ENCODE results near the gene ATP1A3. TPM values are rescaled to one million over a fixed set of nuclear protein-coding genes. Genes with fewer than 3 reads are reported as not detected.

The ATP1A3 gene
- polyA plus RNA-seq, 2 donors = 0.12 TPM

- Histone ChIP-seq H3K4me3 (ENCODE audit: low read depth in 1 of 2, low read length in 2 of 2) (no peak overlapping the region), H3K9me3 (ENCODE audit: control insufficient read depth in 2 of 2, insufficient read depth in 1 of 2, low read depth in 1 of 2, low read length in 1 of 2) (no peaks in the 10 kb centered on the region), H3K36me3 (ENCODE audit: control insufficient read depth in 2 of 2, insufficient read depth in 2 of 2, low read length in 1 of 2) (no peaks in the 10 kb centered on the region), H3K27me3 (ENCODE audit: control insufficient read depth in 1 of 2, insufficient read depth in 2 of 2, low read length in 2 of 2) (no peaks in the 10 kb centered on the region), H3K4me1 (ENCODE audit: control insufficient read depth in 2 of 2, insufficient read depth in 2 of 2, low read length in 1 of 2) (no peaks in the 10 kb centered on the region), H3K27ac (ENCODE audit: low read depth in 2 of 2, low read length in 1 of 2) (no peak overlapping the region)
- WGBS, 2 donors = 75 to 82% methylated on average over 7 of the region's 7 CpGs
Observed at GRCh38 chr19:42030645-42031440, 36.8 kb upstream of the ATP1A3 start.

- no peaks in the 10 kb centered on the region for H3K4me1 ChIP-seq (ENCODE audit: control insufficient read depth in 2 of 2, insufficient read depth in 2 of 2, low read length in 1 of 2)
- H3K9me3 ChIP-seq (ENCODE audit: control insufficient read depth in 2 of 2, insufficient read depth in 1 of 2, low read depth in 1 of 2, low read length in 1 of 2) = no peaks in the 10 kb centered on the region
- no peaks in the 10 kb centered on the region for H3K36me3 ChIP-seq (ENCODE audit: control insufficient read depth in 2 of 2, insufficient read depth in 2 of 2, low read length in 1 of 2)
- H3K27ac ChIP-seq (ENCODE audit: low read depth in 2 of 2, low read length in 1 of 2) = no peak overlapping the region
- H3K4me3 ChIP-seq (ENCODE audit: low read depth in 1 of 2, low read length in 2 of 2) = no peak overlapping the region
- H3K27me3 ChIP-seq (ENCODE audit: control insufficient read depth in 1 of 2, insufficient read depth in 2 of 2, low read length in 2 of 2) = no peaks in the 10 kb centered on the region
- 53 to 57% methylated on average over 8 of the region's 8 CpGs for WGBS, 2 donors
Observed at GRCh38 chr19:42028304-42029216, 34.5 kb upstream of the ATP1A3 start.

- Histone ChIP-seq H3K27me3 (ENCODE audit: control insufficient read depth in 1 of 2, insufficient read depth in 2 of 2, low read length in 2 of 2) (no peaks in the 10 kb centered on the region), H3K9me3 (ENCODE audit: control insufficient read depth in 2 of 2, insufficient read depth in 1 of 2, low read depth in 1 of 2, low read length in 1 of 2) (no peaks in the 10 kb centered on the region), H3K4me1 (ENCODE audit: control insufficient read depth in 2 of 2, insufficient read depth in 2 of 2, low read length in 1 of 2) (no peaks in the 10 kb centered on the region), H3K4me3 (ENCODE audit: low read depth in 1 of 2, low read length in 2 of 2) (no peak overlapping the region), H3K36me3 (ENCODE audit: control insufficient read depth in 2 of 2, insufficient read depth in 2 of 2, low read length in 1 of 2) (no peaks in the 10 kb centered on the region), H3K27ac (ENCODE audit: low read depth in 2 of 2, low read length in 1 of 2) (no peak overlapping the region)
- 38 to 44% methylated on average over 12 of the region's 12 CpGs for WGBS, 2 donors
Observed at GRCh38 chr19:42024622-42025111, 30.6 kb upstream of the ATP1A3 start.

GRCh38 chr19:42023943-42024260, 29.9 kb upstream of the ATP1A3 start:
- H3K36me3 ChIP-seq (ENCODE audit: control insufficient read depth in 2 of 2, insufficient read depth in 2 of 2, low read length in 1 of 2) = no peaks in the 10 kb centered on the region
- no peak overlapping the region for H3K4me3 ChIP-seq (ENCODE audit: low read depth in 1 of 2, low read length in 2 of 2)
- no peaks in the 10 kb centered on the region for H3K4me1 ChIP-seq (ENCODE audit: control insufficient read depth in 2 of 2, insufficient read depth in 2 of 2, low read length in 1 of 2)
- WGBS, 2 donors = 82 to 88% methylated on average over 4 of the region's 4 CpGs
- H3K9me3 ChIP-seq (ENCODE audit: control insufficient read depth in 2 of 2, insufficient read depth in 1 of 2, low read depth in 1 of 2, low read length in 1 of 2) = no peaks in the 10 kb centered on the region
- H3K27ac ChIP-seq (ENCODE audit: low read depth in 2 of 2, low read length in 1 of 2) = no peak overlapping the region
- no peaks in the 10 kb centered on the region for H3K27me3 ChIP-seq (ENCODE audit: control insufficient read depth in 1 of 2, insufficient read depth in 2 of 2, low read length in 2 of 2)

- H3K4me1 ChIP-seq (ENCODE audit: control insufficient read depth in 2 of 2, insufficient read depth in 2 of 2, low read length in 1 of 2) = no peaks in the 10 kb centered on the region
- no peaks in the 10 kb centered on the region for H3K36me3 ChIP-seq (ENCODE audit: control insufficient read depth in 2 of 2, insufficient read depth in 2 of 2, low read length in 1 of 2)
- no peak overlapping the region for H3K27ac ChIP-seq (ENCODE audit: low read depth in 2 of 2, low read length in 1 of 2)
- no peak overlapping the region for H3K4me3 ChIP-seq (ENCODE audit: low read depth in 1 of 2, low read length in 2 of 2)
- no peaks in the 10 kb centered on the region for H3K9me3 ChIP-seq (ENCODE audit: control insufficient read depth in 2 of 2, insufficient read depth in 1 of 2, low read depth in 1 of 2, low read length in 1 of 2)
- 72 to 73% methylated on average over 17 of the region's 17 CpGs for WGBS, 2 donors
- H3K27me3 ChIP-seq (ENCODE audit: control insufficient read depth in 1 of 2, insufficient read depth in 2 of 2, low read length in 2 of 2) = no peaks in the 10 kb centered on the region
Observed at GRCh38 chr19:42023121-42023942, 29.3 kb upstream of the ATP1A3 start.

- Histone ChIP-seq H3K9me3 (ENCODE audit: control insufficient read depth in 2 of 2, insufficient read depth in 1 of 2, low read depth in 1 of 2, low read length in 1 of 2) (no peaks in the 10 kb centered on the region), H3K27me3 (ENCODE audit: control insufficient read depth in 1 of 2, insufficient read depth in 2 of 2, low read length in 2 of 2) (no peaks in the 10 kb centered on the region), H3K27ac (ENCODE audit: low read depth in 2 of 2, low read length in 1 of 2) (no peak overlapping the region), H3K4me1 (ENCODE audit: control insufficient read depth in 2 of 2, insufficient read depth in 2 of 2, low read length in 1 of 2) (no peaks in the 10 kb centered on the region), H3K4me3 (ENCODE audit: low read depth in 1 of 2, low read length in 2 of 2) (no peak overlapping the region), H3K36me3 (ENCODE audit: control insufficient read depth in 2 of 2, insufficient read depth in 2 of 2, low read length in 1 of 2) (no peaks in the 10 kb centered on the region)
- WGBS, 2 donors = 76 to 80% methylated on average over 5 of the region's 5 CpGs
Observed at GRCh38 chr19:42022616-42023015, 28.6 kb upstream of the ATP1A3 start.

- Histone ChIP-seq H3K27me3 (ENCODE audit: control insufficient read depth in 1 of 2, insufficient read depth in 2 of 2, low read length in 2 of 2) (no peaks in the 10 kb centered on the region), H3K4me1 (ENCODE audit: control insufficient read depth in 2 of 2, insufficient read depth in 2 of 2, low read length in 1 of 2) (no peaks in the 10 kb centered on the region), H3K4me3 (ENCODE audit: low read depth in 1 of 2, low read length in 2 of 2) (no peak overlapping the region), H3K27ac (ENCODE audit: low read depth in 2 of 2, low read length in 1 of 2) (no peak overlapping the region), H3K9me3 (ENCODE audit: control insufficient read depth in 2 of 2, insufficient read depth in 1 of 2, low read depth in 1 of 2, low read length in 1 of 2) (no peaks in the 10 kb centered on the region), H3K36me3 (ENCODE audit: control insufficient read depth in 2 of 2, insufficient read depth in 2 of 2, low read length in 1 of 2) (no peaks in the 10 kb centered on the region)
- 68 to 77% methylated on average over 15 of the region's 15 CpGs for WGBS, 2 donors
Observed at GRCh38 chr19:42021185-42021584, 27.2 kb upstream of the ATP1A3 start.

GRCh38 chr19:42018503-42019193, 24.6 kb upstream of the ATP1A3 start:
- Histone ChIP-seq H3K4me3 (ENCODE audit: low read depth in 1 of 2, low read length in 2 of 2) (no peak overlapping the region), H3K9me3 (ENCODE audit: control insufficient read depth in 2 of 2, insufficient read depth in 1 of 2, low read depth in 1 of 2, low read length in 1 of 2) (no peaks in the 10 kb centered on the region), H3K36me3 (ENCODE audit: control insufficient read depth in 2 of 2, insufficient read depth in 2 of 2, low read length in 1 of 2) (no peaks in the 10 kb centered on the region), H3K4me1 (ENCODE audit: control insufficient read depth in 2 of 2, insufficient read depth in 2 of 2, low read length in 1 of 2) (no peaks in the 10 kb centered on the region), H3K27me3 (ENCODE audit: control insufficient read depth in 1 of 2, insufficient read depth in 2 of 2, low read length in 2 of 2) (no peaks in the 10 kb centered on the region), H3K27ac (ENCODE audit: low read depth in 2 of 2, low read length in 1 of 2) (no peak overlapping the region)
- 64 to 77% methylated on average over 9 to 11 of the region's 11 CpGs for WGBS, 2 donors

GRCh38 chr19:42017040-42017439, 23.0 kb upstream of the ATP1A3 start:
- no peak overlapping the region for H3K4me3 ChIP-seq (ENCODE audit: low read depth in 1 of 2, low read length in 2 of 2)
- H3K9me3 ChIP-seq (ENCODE audit: control insufficient read depth in 2 of 2, insufficient read depth in 1 of 2, low read depth in 1 of 2, low read length in 1 of 2) = no peaks in the 10 kb centered on the region
- H3K27me3 ChIP-seq (ENCODE audit: control insufficient read depth in 1 of 2, insufficient read depth in 2 of 2, low read length in 2 of 2) = no peaks in the 10 kb centered on the region
- H3K4me1 ChIP-seq (ENCODE audit: control insufficient read depth in 2 of 2, insufficient read depth in 2 of 2, low read length in 1 of 2) = no peaks in the 10 kb centered on the region
- H3K36me3 ChIP-seq (ENCODE audit: control insufficient read depth in 2 of 2, insufficient read depth in 2 of 2, low read length in 1 of 2) = no peaks in the 10 kb centered on the region
- no peak overlapping the region for H3K27ac ChIP-seq (ENCODE audit: low read depth in 2 of 2, low read length in 1 of 2)
- WGBS, 2 donors = 77 to 79% methylated on average over 8 of the region's 8 CpGs

All from esophagus (tissue), 2 donors.